CD4-positive, alpha-beta T cell treated with Interleukin-21 for 1 hour (primary cell): ENCODE results near the gene PPIL6.

Experiments
- DNase-seq: peaks from one replicate; pipeline ENCODE4 v3.0.0-alpha.2; 2020

The PPIL6 gene

DNA sequence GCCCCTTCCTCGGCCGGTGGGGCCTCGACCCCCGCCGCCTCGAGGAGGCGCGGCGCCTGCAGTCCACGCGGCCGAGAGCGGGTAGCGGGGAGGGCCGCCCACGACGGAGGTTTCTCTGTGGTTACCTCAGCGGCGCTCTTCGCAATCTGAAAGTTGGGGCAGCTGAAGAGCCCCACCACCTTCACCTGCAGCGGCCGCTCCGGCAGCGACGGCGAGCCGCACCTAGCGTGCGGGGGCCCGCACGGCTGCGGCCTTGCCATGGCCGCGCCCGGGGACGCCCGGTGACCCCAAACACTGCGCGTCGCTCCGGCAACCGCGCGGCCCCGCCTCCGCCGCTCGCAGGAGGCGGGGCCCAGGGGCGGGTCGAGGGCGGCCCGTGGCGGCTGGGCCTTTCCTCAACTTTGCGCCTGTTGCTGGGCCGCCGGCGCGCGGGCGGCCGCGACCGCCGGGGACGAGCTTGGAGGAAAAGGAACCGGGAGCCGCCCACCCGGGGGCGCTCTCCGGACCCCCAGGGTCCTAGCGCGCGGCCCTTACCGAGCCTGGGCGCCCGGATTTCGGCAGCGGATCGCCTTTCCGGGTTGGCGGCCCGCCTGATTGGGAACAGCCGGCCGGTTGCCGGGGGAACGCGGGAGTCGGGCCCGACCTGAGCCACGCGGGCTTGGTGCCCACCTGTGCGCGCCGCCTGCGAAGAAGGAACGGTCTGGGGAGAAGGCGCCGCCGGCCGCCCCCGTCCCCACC is at the start of gene PPIL6, which contains the start of gene SMPD2:
PPIL6 (minus strand) TSS at position 298 of the 738 bp plus-strand sequence; CDS start at position 260, 38 bp downstream.
SMPD2 (plus strand) TSS at position 394 of the 738 bp plus-strand sequence. CDS start 398 bp downstream, outside the sequence.
- DNase-seq, result peak; percentile 86

DNA sequence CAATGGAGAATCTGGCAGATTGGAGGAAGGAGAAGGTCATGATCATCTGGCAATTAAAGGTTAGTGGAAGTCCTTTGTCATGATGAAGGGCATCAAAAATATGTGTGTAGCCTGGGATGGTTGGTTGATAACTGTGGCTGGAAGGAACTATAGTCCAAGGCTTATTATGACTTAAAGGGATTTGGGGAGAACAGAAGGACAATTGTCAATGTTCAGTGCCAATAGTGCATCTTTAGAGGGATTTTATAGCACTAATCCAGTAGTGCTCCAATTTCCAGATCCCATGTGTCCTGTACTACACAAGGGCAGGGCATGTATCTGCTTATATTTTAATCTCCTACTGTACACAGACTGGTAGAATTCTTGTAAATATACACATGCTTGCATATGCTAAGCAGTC is 47.6 kb upstream of the PPIL6 start:
- no peak for DNase-seq

DNA sequence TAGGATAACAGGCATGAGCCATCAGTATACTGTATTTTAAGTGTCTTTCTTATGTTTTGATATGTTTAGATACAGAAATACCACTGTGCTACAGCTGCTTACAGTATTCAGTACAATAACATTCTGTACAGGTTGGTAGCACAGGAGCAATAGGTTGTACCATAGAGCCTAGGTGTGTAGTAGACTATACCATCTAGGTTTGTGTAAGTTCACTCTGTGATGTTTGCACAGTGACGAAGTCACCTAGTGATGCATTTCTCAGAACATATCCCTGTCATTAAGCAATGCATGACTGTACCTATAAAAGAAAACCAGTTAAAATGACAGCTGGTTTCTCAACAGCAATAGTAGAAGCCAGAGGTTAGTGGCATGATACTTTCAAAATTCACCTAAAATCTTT is 45.6 kb upstream of the PPIL6 start:
- no peak for DNase-seq

DNA sequence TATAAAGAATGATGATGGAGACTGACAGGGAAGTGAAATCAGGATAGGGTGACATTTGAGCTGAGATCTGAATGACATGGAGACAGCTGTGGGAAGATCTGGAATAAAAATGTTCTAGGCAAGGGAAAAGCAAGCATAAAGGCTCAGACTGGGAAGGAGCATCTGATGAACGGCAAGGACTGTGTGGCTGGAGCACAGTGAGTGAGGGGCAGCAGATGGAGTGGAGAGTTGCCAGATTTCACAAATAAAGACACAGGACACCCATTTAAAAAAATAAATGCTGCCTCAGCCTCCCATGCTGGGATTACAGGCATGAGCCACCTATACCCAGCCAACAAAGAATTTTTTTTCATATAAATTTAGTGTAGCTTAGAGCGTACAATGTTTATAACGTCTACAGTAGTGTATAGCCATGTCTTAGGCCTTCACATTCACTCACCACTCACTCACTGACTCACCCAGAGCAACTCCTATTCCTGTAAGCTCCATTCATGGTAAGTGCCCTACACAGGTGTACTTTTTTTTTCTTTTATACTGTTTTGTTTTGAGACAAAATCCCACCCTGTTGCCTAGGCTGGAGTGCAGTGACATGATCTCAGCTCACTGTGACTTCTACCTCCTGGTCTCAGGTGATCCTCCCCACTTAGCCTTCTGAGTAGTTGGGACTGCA is 45.0 kb upstream of the PPIL6 start:
- no peak for DNase-seq

DNA sequence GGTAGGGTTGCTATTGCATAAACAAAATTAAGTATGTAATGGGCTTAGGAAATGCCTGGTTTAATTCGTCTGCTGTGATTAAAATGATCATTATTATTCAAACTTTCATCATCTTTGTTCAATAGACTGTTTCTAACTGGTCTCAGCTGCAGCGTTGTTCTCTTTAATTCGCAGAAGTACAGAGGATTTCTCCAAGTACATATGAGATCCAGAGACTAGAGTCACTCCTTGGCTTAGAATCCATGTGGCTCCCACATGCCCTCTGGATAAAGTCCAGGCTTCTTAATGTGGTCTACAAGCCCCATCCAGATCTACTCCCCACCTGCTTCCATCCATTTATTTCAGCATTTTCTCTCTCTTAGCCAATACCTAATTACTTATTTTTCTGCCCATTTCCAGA is 43.7 kb upstream of the PPIL6 start:
- DNase-seq, result no peak

DNA sequence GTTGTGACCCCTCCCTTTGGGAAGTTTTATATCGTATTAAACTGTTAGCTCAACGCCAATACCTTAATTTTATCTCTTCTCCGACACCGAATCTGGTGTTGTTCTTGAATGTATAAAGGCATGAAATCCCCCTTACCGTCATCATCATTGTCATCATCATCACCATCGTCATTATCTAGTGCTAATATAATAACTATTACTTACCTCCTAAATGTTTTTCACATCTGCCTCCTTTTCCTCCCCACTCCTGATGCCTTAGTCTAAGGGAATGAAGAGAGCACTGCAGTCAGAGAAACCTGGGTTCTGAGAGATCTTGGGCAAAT is 43.3 kb upstream of the PPIL6 start:
- DNase-seq, result no peak

DNA sequence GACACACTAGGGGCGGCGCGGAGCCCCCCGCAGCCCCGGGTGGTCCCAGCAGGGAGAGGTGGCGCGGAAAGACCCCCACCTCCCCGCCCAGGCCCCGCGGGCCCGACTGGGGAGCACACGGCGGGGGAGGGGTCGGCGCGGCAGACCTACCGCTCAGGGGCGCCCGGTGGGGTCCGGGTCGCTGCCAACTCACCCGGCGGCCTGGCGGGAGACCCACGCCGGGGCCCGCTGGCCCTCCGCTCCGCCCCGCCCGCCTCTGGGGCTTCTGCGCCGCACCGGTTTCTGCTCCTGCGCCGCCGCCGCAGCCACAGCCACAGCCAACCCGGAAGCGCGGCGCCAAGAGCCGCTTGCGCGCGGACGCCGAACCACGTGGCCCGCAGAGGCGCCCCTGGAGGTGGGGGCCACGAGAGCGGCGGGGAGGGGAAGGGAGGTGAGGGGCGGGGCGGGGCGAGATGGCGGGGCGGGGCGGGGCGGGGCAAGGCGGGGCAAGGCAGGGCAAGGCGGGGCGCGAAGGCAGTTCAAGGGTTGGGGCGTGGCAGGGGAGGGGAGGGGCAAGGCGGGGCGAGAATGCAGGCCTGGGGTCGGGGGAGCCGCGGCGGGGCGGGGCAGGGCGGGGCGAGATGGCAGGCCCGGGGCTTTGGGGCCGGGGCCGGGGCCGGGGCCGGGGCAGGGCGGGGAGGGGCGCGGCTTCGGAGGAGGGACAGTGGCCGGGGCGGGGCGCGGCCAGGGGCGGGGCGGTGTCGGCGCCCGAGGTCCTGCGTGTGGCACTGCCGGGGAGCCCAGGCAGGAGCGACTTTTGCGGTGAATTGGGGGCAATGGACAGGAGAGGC is 42.7 kb upstream of the PPIL6 start, which contains the start of gene ZBTB24:
ZBTB24 (minus strand) TSS at position 315 of the 830 bp plus-strand sequence. CDS start 1,193 bp downstream, outside the sequence.
- peak; percentile 92 for DNase-seq

DNA sequence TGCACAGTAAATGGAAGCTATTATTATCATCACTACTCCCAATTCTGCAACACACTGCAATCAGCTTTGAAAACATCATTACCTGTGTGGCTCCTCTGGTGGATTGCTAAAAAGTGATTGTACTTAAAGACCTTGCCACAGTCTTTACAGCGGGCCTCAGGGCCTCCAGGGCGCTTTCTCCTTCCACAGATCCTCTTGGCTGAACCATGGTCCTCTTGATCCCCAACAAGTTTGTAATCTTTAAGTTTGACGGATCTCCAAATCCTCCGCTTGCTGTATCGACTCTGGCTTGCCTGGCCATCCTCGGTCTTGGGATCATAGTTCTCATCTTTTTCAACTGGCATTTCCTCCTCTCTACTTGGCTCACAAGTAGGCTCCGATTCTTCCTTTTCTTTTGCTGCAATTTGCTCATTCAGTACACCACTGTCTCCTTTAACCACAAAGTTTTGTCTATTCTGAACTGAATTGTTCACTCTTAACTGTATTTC is 40.6 kb upstream of the PPIL6 start:
- no peak for DNase-seq

DNA sequence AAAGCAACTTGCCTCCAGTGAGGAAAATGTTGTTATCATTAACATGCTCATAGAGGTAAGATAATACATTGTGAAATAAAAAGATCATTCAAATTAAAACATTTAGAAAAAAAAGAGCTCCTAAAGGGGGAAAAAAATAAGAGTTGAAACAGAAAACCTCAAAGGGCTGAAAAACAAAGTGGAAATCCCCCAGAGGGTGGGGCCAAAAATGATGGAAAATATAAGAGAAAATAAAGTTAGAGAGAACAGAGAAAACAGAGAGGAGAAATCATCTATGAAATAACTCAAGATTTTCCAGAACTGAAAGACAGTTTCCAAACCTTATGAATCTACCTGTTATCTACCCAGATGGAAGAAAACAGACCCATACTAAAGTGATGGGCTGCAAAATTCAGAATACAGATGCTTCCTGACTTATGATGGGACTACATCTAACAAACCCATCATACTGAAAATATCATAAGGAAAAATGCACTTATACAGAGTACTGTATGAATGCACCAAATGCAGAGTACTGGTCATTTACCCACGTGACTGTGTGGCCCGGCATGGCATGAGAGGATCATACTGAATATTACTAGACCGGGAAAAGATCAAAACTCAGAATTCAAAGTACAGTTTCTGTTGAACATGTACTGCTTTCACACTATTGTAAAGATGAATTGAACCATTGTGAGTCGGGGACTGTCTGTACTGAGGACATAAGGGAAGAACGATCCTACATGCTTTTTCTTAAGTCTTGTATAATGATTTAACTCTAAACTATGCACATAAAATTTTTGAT is 38.6 kb upstream of the PPIL6 start:
- DNase-seq, result no peak

DNA sequence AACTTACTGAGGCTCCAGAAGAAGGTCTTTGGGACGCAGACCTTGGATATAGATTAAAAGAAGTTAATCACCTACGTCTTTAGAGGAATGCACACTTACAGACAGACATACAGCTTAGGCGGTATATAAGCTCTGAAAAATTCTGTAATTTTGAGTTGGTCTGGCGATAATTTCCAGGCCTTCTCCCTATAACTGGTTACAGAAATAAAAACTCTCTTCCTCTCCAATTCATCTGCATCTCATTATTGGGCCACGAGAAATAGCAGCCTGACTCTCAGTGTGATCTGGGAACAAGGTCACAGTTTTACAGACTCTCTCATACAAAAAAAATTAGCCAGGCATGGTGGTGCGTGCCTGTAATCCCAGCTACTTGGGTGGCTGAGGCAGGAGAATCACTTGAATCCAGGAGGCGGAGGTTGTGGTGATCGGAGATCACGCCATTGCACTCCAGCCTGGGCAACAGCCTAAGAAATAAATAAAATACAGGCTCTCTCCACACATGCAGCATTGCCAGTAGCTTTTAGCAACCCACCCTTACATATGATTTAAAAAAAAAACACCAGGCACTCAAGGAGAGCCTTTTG is 37.9 kb upstream of the PPIL6 start:
- DNase-seq, result no peak

DNA sequence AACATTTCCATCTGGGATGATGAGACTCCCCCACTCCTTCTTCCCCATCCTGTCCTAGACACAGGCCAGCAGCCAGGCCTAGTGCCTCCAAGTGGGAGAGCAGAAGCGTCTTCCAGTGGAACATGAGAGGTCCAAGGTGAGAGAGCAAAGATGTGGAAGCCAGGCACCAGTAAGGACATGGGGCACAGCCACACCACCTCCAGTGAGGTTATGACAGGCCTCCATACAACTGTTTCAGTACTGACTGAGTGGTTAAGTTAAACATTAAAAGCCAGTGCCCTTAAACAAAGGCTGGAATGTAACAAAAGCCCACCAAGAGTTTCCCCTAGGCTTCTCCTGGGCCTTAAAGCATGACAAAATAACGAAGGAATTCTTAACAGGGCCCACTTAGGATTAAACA is 37.3 kb upstream of the PPIL6 start:
- no peak for DNase-seq

DNA sequence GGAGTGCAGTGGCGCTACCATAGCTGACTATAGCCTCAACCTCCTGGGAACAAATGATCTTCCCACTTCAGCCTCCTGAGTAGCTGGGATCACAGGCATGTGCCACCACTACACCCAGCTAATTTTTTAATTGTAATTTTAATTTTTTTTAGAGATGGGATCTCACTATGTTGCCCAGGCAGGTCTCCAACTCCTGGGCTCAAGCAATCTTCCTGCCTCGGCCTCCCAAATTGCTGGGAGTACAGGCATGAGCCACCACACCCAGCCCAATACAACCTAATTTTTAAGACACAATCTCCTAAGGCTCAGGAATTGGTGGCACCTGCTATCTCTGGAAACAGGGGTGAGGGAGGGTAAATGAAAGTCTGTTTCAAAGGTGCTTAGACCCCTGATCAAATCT is 36.8 kb upstream of the PPIL6 start:
- no peak for DNase-seq

DNA sequence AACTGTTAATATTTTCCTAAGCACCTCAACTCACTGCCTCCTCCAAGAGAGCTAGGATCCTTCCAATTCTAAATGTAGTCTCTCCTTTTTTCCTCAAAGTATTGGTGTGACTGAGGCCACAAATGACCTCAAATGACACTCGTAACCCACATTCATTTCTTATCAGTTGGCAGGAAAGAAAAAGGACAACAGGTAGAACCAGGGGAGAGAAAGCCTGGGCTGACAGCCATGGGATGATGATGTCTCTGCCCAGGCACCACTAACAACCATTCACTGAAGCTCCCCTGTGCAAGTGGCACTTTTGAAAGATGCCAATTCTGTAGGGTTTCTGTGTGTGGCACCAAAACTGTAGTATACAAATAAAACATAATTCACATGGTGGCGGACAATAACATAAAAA is 35.2 kb upstream of the PPIL6 start:
- DNase-seq, result no peak

DNA sequence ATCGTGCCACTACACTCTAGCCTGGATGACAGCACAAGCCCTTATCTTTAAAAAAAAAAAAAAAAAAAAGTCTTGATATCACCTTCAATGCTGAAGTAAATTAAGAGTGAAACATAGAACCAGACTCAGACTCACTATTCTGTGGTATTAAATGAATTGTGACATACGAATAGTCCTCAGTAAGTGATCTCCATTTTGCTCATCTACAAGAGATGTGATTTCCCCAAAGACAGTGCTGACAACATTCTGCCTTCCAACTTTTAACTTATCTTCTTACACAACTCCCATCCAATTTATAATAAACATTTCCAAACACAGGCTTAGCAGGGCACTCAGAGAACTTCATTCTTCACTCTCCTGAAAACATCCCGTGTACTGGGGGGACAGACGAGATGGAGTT is 34.6 kb upstream of the PPIL6 start:
- DNase-seq, result no peak

DNA sequence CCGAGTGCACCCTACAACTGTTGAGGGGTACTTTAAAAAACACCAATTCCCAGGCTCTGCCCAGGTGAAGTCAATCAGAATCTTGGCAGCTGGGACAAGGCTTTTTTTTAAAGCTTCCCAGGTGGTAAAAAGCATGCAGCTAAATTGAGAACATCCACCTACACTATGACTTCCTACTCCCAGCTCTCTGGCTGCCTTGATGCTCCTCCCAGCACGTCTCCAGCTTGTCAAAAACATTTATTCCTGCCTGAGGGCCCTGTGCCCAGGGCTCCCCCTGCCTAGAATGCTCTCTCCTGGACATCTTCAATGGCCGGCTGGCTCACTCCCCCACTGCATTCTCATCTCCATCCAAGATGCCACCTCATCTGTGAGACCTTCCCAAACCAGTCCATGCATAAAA is 32.7 kb upstream of the PPIL6 start:
- DNase-seq, result no peak

DNA sequence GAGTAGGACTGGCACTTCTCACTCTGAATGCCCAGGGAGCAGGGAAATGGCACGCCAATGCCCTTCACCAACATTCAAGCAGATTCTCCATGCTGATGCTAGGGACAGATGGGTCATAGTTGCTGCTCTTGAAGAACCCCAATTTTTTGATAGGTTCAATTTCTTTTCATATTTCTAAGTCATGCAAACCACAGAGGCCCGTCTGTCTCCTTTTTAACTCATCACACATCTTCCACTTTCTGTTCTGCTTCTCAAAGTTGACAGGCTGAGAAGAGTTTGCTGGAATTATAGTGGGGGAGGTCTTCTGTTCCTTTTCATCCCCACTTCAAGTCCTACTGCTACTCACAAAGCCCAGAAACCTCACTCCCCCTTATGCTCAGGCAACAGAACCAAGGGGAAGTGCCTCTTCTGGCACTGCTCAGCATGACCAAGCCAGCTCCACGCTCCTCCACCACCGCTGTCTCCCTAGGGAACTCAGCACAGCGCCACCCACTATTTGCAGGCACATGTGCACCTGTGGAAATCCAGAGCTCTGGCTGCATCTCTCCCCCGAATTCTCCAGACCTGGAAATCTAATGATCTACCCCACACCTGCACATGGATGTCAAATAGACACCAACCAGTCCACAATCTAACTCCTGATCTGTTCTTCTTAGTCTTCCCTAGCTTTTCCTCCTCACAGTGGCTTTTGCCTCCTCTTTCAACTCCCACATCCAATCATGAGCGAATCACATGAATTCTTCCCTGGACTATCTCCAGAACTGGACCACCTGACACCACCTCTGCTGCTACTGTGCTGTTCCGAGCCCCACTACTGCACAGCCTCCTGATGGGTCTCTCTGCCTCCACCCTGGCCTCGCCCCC is 31.9 kb upstream of the PPIL6 start:
- no peak for DNase-seq

DNA sequence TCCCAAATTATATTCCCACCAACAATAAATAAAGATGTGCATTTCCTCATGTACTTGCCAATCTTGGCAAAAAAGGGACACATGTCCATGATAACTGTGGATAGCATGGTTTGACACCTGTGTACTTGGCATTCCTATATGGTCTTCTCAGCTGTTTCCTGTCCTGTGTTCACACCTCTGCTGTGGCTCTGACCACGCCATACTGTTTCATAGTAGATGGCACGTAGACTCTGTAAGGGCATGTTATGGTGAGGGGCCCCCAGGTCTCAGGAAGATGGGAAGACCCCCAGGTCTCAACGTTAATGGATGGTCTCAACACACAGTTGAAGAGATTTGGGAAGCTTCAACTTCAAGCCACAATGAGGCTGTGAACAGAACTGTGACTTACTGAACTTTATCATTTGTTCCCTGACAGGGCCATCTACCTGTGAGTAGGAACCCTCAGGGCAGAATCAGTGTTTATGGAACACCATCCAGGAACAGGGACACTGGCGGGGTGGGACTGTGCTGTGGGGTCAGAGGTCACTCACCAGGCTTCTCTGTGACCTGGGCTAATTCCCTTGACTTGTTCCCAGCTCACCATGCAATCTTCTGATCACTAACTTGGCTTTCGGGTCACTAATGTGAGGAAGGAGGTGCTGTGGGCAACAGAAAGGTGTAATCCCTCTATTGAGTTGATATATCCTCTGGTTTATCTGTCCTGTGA is 30.8 kb upstream of the PPIL6 start:
- no peak for DNase-seq

DNA sequence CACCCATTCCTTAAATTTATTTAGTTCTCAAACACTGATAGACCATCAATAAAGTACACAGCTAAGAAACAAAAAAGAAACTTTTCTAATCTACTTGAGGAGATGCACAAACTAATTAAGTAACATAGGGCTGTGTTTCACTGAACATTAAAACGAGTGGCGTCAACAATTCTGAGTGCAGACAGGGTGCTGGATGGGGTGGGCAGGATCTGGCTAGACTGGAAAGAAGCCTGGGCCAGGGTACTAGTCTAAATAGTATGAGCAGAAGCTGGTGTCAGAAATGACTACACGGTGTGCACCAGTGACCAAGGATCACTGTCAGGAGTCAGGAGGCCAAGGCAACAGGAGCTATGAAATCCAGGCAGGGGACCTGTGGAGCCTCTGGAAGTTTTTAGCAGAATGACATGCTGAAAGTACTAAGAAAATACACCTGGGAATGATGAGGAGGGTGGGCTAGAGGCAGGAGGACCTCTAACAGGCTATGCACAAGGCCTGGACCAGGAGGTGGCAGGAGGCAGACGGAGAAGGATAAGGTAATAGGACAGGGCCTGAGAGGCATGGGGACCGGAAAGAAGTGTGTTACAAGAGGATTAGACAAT is 29.3 kb upstream of the PPIL6 start:
- DNase-seq, result no peak

DNA sequence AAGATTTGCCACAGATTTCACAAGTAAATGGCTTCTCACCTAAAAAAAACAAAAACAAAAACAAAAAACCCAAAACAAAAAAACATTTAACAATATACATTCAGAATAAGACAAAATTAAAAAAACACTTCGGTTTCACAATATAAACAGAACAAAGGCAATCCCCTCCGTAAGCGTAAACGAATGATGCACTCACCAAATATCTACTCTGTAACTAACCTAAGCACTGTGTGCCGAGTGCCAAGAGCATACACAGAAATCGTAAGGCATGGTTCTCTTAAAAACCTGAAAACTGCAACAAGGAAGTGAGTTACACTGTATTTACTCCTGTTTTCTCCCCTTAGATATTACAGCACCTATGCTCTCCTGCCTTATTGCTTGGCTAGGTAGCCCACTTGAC is 27.3 kb upstream of the PPIL6 start:
- DNase-seq, result no peak
